Ramos (cell line): ENCODE results near the gene ANKLE1.

Experiments
- in situ Hi-C: fragments of 300-500 bp; cut with MboI; formaldehyde crosslinking; loops from one replicate; pipeline ENCODE4 v1.14.3; 2022; ENCODE audit warnings: low sequenced_read_pairs; ENCODE audit not compliant: unreplicated experiment

ANKLE1 gene

DNA sequence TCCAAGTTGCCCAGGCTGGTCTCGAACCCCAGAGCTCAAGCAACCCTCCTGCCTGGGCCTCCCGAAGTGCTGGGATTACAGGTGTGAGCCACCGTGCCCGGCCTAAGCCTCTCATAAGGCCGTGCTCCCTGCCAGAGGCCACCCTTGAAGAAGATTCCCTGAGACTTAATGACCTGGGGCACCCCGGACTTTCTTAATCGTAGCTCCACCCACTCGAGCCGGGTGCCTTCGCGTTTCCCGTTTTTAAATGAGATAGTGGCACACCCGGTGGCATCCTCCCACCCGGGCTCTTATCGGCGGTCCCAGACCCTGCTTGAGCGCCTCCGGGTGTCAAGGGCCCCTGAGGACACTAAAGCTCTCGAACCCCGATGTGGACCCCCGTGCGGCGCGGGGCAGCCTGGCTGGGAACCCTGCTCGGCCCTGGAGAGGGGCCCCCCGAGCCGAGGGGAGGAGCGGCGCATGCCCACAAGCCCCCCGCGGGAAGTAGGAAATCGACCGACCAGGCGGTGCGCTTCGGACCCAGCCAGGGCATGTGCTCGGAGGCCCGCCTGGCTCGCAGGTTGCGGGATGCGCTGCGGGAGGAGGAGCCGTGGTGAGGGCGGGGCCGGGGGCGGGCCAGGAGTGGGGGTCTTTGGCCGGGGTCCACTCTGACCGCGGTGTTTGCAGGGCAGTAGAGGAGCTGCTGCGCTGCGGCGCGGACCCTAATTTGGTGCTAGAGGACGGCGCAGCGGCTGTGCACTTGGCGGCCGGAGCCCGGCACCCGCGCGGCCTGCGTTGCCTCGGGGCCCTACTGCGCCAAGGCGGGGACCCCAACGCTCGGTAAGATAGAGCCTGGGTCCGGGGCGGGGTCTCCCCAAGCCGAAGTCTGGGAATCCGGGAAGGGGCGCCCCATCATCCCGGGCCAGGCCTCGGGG is at the start of gene ANKLE1:
Gene ANKLE1, plus strand, starts transcription at position 511 of the 914 bp plus-strand sequence. Its CDS starts 20 bp downstream, at position 531.
- in situ Hi-C loops = no loop called here

DNA sequence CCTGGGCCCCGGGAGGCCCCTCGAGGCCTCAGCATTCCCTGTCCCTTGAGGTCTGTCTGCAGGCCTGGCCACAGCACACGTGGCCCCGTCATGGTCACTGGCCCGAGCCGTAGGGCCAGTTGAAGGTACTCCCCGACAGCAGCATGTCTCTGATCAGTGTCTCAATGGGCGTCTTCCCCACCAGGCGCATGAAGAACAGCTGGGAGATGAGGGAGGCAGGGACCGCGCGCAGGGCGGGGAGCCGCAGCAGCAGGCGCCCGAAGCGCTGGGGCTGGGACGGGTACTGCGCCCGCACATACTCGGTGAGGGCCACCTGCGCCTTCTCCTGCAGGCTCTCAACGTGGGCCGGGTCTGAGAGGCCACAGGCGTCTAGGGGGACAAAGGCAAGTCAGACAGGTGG is 49.4 kb upstream of the ANKLE1 start:
- in situ Hi-C loops = no loop called here

GRCh38 chr19:17234911-17235299 is 46.8 kb upstream of the ANKLE1 start:
- in situ Hi-C loops = no loop called here

DNA sequence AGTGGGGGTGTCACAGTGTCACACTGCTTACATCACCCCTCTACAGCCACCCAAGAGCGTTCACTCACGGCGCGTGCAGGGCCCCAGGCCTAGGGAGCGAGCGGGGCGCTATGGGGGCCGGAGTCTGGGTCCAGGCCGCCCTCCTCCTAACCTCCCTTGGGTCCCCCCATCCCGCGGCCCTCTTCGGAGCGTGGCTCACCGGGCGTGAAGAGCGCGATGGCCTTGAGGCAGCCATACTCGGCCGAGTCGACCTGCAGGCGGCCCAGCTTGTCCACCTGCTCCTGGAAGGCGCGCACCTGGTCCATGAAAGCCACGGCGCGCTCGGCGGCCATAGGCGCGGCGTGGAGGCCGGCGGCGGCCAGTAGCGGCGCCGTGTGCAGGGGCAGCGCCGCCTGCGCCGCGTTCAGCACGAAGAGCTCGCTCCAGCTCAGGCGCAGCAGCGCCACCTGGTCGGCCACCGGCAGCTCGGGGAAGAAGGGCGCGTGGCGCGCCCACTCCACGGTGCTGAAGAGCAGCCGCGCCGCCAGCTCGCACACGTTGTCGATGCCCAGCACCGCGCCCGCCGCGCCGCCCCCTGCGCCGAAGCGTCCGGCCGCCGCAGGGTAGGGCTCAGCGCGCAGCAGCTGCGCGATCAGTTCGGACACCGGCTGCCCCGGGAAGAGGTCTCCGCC is 46.3 kb upstream of the ANKLE1 start:
- in situ Hi-C loops = no loop called here

GRCh38 chr19:17235971-17236777 is 45.5 kb upstream of the ANKLE1 start:
- in situ Hi-C loops = no loop called here

GRCh38 chr19:17236811-17237543 is 44.7 kb upstream of the ANKLE1 start:
- in situ Hi-C loops = no loop called here

DNA sequence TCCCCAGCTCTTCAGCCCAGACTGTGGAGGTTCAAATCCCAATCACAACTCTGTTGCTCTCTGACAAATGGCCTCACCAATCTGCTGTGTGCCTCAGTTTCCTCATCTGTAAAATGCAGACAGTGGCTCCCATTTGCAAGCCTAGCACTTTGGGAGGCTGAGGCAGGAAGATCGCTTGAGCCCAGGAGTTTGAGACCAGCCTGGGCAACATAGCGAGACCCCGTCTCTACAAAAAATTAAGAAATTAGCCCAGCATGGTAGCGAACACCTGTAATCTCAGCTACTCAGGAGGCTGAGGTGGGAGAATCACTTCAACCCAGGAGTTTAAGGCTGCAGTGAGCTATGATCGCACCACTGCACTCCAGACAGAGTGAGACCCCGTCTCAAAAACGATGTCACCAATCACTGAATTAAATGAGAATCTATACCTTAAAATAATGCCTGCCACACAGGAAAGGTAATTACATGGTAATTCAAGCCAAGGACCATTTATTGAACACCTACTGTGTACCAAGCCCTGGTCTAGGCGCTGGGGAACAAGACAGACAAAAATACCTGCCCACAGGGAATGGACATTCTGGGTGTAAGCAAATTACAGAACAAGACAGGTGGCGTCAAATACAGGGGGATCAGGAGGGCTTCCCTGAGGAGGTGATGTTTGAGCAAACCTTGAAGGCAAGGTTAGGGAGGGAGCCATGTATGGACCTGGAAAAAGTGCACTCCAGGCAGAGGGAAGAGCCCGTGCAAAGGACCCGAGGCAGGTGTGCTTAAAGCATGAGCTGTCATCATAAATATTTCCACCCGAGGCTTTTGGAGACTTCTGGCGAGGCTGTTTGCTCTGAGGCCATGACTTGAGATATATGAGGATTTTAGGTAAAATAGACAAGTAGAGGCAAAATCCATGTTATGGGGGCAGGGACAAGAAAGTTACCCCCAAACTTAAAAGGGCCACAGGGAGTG is 43.7 kb upstream of the ANKLE1 start:
- in situ Hi-C loops = no loop called here

- in situ Hi-C loops = no loop called here
Observed at GRCh38 chr19:17240062-17240752, 41.5 kb upstream of the ANKLE1 start.

GRCh38 chr19:17240826-17241399 is 40.8 kb upstream of the ANKLE1 start:
- in situ Hi-C loops = no loop called here

GRCh38 chr19:17242431-17243208 is 39.1 kb upstream of the ANKLE1 start:
- in situ Hi-C loops = no loop called here

GRCh38 chr19:17243211-17243829 is 38.4 kb upstream of the ANKLE1 start:
- in situ Hi-C loops = no loop called here

- in situ Hi-C loops = no loop called here
Observed at GRCh38 chr19:17243830-17244617, 37.7 kb upstream of the ANKLE1 start.

GRCh38 chr19:17244618-17245534 is 36.8 kb upstream of the ANKLE1 start:
- in situ Hi-C loops = no loop called here

- in situ Hi-C loops = no loop called here
Observed at GRCh38 chr19:17245535-17245984, 36.1 kb upstream of the ANKLE1 start, which contains the start of gene NR2F6. TSS of gene NR2F6 (minus strand) at chr19:17245919. CDS start at chr19:17245220, 699 bp downstream.
